Astrocyte (in vitro differentiated cells and primary cell): ENCODE data around the gene AMPD1. TPM values are rescaled to one million over a fixed set of nuclear protein-coding genes. Genes with fewer than 3 reads are reported as not detected.
A peak's percentile ranks its signal among the peaks of the same experiment; 100 is the strongest.

Experiments
- DNase-seq: peaks from one replicate; pipeline ENCODE4 v3.0.0-alpha.2; 2010; ENCODE audit warnings: low read depth
- FAIRE-seq: peaks from 2 replicates; lab custom pipeline; 2011; peaks lifted over from hg19 to GRCh38; lab: Jason Lieb, UNC
- H2AFZ ChIP-seq: 2 replicates; pipeline ENCODE4 v1.6.0; 2012; ENCODE audit warnings: low read depth, low read length, inconsistent platforms
- H3K27ac ChIP-seq: 2 replicates; pipeline ENCODE4 v1.5.1; 2011; ENCODE audit warnings: low read depth, low read length, inconsistent platforms
- H3K27me3 ChIP-seq: 2 replicates; pipeline ENCODE4 v1.6.0; 2011; ENCODE audit warnings: low read length, inconsistent platforms; ENCODE audit not compliant: insufficient read depth
- H3K36me3 ChIP-seq: 2 replicates; pipeline ENCODE4 v1.5.1; 2011; ENCODE audit warnings: low read length, inconsistent platforms; ENCODE audit not compliant: insufficient read depth
- H3K4me1 ChIP-seq: 2 replicates; pipeline ENCODE4 v1.5.1; 2011; ENCODE audit warnings: low read length, inconsistent platforms; ENCODE audit not compliant: insufficient read depth
- H3K4me2 ChIP-seq: 2 replicates; pipeline ENCODE4 v1.6.0; 2012; ENCODE audit warnings: low read length, inconsistent platforms
- H3K4me3 ChIP-seq: 2 replicates; pipeline ENCODE4 v1.5.1; 2011; ENCODE audit warnings: low read depth, mild to moderate bottlenecking, low read length, inconsistent platforms; ENCODE audit not compliant: insufficient read depth
- H3K79me2 ChIP-seq: 2 replicates; pipeline ENCODE4 v1.6.0; 2012; ENCODE audit warnings: mild to moderate bottlenecking, low read length, inconsistent platforms; ENCODE audit not compliant: insufficient read depth
- H3K9ac ChIP-seq: 2 replicates; pipeline ENCODE4 v1.6.0; 2012; ENCODE audit warnings: mild to moderate bottlenecking, low read length, inconsistent platforms
- H3K9me3 ChIP-seq: 2 replicates; pipeline ENCODE4 v1.5.1; 2012; ENCODE audit warnings: low read depth, mild to moderate bottlenecking, low read length, inconsistent platforms; ENCODE audit not compliant: insufficient read depth
- H4K20me1 ChIP-seq: 2 replicates; pipeline ENCODE4 v1.6.0; 2012; ENCODE audit warnings: low read length, inconsistent platforms; ENCODE audit not compliant: insufficient read depth
- H3K27ac Mint-ChIP-seq: one replicate; pipeline ENCODE4 v1.8.0; 2021; ENCODE audit warnings: mild to moderate bottlenecking, mixed read lengths; ENCODE audit not compliant: unreplicated experiment
- H3K27me3 Mint-ChIP-seq: one replicate; pipeline ENCODE4 v1.8.0; 2021; ENCODE audit warnings: low read depth, mixed read lengths; ENCODE audit not compliant: unreplicated experiment
- H3K36me3 Mint-ChIP-seq: one replicate; pipeline ENCODE4 v1.8.0; 2021; ENCODE audit warnings: low read depth, mixed read lengths; ENCODE audit not compliant: unreplicated experiment
- H3K4me1 Mint-ChIP-seq: one replicate; pipeline ENCODE4 v1.8.0; 2021; ENCODE audit warnings: low read depth, mixed read lengths; ENCODE audit not compliant: unreplicated experiment
- H3K4me3 Mint-ChIP-seq: one replicate; pipeline ENCODE4 v1.8.0; 2021; ENCODE audit warnings: mild to moderate bottlenecking, moderate library complexity, mixed read lengths; ENCODE audit not compliant: unreplicated experiment
- H3K9me3 Mint-ChIP-seq: one replicate; pipeline ENCODE4 v1.8.0; 2021; ENCODE audit warnings: mild to moderate bottlenecking, mixed read lengths; ENCODE audit not compliant: unreplicated experiment
- CTCF ChIP-seq: IDR thresholded peaks from 2 replicates; pipeline ENCODE4 v1.5.1; 2011; ENCODE audit warnings: low read depth, mild to moderate bottlenecking, inconsistent platforms, low read length, moderate library complexity; ENCODE audit not compliant: insufficient read depth
- EZH2 ChIP-seq: IDR thresholded peaks from 2 replicates; pipeline ENCODE4 v1.6.1; 2012; ENCODE audit warnings: mild to moderate bottlenecking, low read length, inconsistent platforms; ENCODE audit not compliant: insufficient read depth
- total RNA-seq: library from RNA; stranded (reverse); gene quantifications from 2 replicates; pipeline ENCODE4 v1.2.1, GENCODE V29; 2021

Gene AMPD1
- total RNA-seq, 1 donor from 2014 or later = not detected

GRCh38 chr1:114723915-114724314, 28.6 kb upstream of the AMPD1 start:
- FAIRE-seq (no peak), DNase-seq (no peak)
- H3K27me3 Mint-ChIP-seq = no peaks in the 10 kb centered on the region
- no peak overlapping the region for H3K4me3 Mint-ChIP-seq
- H3K9me3 ChIP-seq = no peaks in the 10 kb centered on the region
- no peaks in the 10 kb centered on the region for H3K27me3 ChIP-seq
- no peaks in the 10 kb centered on the region for H3K9me3 Mint-ChIP-seq
- no peak overlapping the region for H3K4me3 ChIP-seq
- peaks cover 14% of the 10 kb centered on the region for H4K20me1 ChIP-seq
- no peak overlapping the region for H2AFZ ChIP-seq
- no peak overlapping the region for H3K27ac ChIP-seq
- H3K4me2 ChIP-seq = no peak overlapping the region
- H3K79me2 ChIP-seq = peaks cover 30% of the 10 kb centered on the region
- peaks cover 72% of the 10 kb centered on the region for H3K36me3 ChIP-seq
- H3K4me1 ChIP-seq = no peaks in the 10 kb centered on the region
- peaks cover 16% of the 10 kb centered on the region for H3K4me1 Mint-ChIP-seq
- H3K27ac Mint-ChIP-seq = peak overlapping the region; percentile 54
- TF ChIP-seq EZH2 (no peak), CTCF (no peak)
- H3K9ac ChIP-seq = no peak overlapping the region
- H3K36me3 Mint-ChIP-seq = peaks cover 5% of the 10 kb centered on the region

- H3K9ac ChIP-seq = no peak overlapping the region
- H3K27ac ChIP-seq = no peak overlapping the region
- no peaks in the 10 kb centered on the region for H3K4me1 ChIP-seq
- H4K20me1 ChIP-seq = peaks cover 14% of the 10 kb centered on the region
- peaks cover 26% of the 10 kb centered on the region for H3K79me2 ChIP-seq
- no peaks in the 10 kb centered on the region for H3K9me3 ChIP-seq
- FAIRE-seq (no peak), DNase-seq (no peak)
- H2AFZ ChIP-seq = no peak overlapping the region
- H3K4me3 ChIP-seq = no peak overlapping the region
- Mint-ChIP-seq H3K36me3 (peaks cover 8% of the 10 kb centered on the region), H3K4me1 (peaks cover 17% of the 10 kb centered on the region), H3K4me3 (no peak overlapping the region), H3K27me3 (no peaks in the 10 kb centered on the region), H3K27ac (no peak overlapping the region), H3K9me3 (no peaks in the 10 kb centered on the region)
- peaks cover 72% of the 10 kb centered on the region for H3K36me3 ChIP-seq
- H3K4me2 ChIP-seq = no peak overlapping the region
- TF ChIP-seq CTCF (no peak), EZH2 (no peak)
- H3K27me3 ChIP-seq = no peaks in the 10 kb centered on the region
Observed at GRCh38 chr1:114723457-114723856, 28.1 kb upstream of the AMPD1 start.

GRCh38 chr1:114720492-114720891, 25.1 kb upstream of the AMPD1 start:
- Mint-ChIP-seq H3K36me3 (peaks cover 9% of the 10 kb centered on the region), H3K27ac (no peak overlapping the region)
- FAIRE-seq = no peak

More at GRCh38 chr1:114720492-114720891, 25.1 kb upstream of the AMPD1 start:
- Histone ChIP-seq H3K4me1 (peaks cover 7% of the 10 kb centered on the region), H3K27ac (peak overlapping the region; percentile 3), H3K4me3 (no peak overlapping the region), H3K4me2 (no peak overlapping the region), H3K27me3 (no peaks in the 10 kb centered on the region), H3K9me3 (no peaks in the 10 kb centered on the region), H3K9ac (no peak overlapping the region), H4K20me1 (no peaks in the 10 kb centered on the region), H3K79me2 (peaks cover 20% of the 10 kb centered on the region), H2AFZ (no peak overlapping the region), H3K36me3 (peaks cover 71% of the 10 kb centered on the region)
- H3K27me3 Mint-ChIP-seq = no peaks in the 10 kb centered on the region
- TF ChIP-seq CTCF = no peak
- TF ChIP-seq EZH2 = no peak
- DNase-seq = no peak
- H3K4me3 Mint-ChIP-seq = no peak overlapping the region
- no peaks in the 10 kb centered on the region for H3K9me3 Mint-ChIP-seq
- H3K4me1 Mint-ChIP-seq = peaks cover 23% of the 10 kb centered on the region
